ENCODE measurements around the gene LOXL1. TPM values are rescaled to one million over a fixed set of nuclear protein-coding genes. Genes with fewer than 3 reads are reported as not detected.

The LOXL1 gene
- total RNA-seq, 4 donors from 2014 or later, result 1.8 to 8.3 (median 5.4) TPM

DNA sequence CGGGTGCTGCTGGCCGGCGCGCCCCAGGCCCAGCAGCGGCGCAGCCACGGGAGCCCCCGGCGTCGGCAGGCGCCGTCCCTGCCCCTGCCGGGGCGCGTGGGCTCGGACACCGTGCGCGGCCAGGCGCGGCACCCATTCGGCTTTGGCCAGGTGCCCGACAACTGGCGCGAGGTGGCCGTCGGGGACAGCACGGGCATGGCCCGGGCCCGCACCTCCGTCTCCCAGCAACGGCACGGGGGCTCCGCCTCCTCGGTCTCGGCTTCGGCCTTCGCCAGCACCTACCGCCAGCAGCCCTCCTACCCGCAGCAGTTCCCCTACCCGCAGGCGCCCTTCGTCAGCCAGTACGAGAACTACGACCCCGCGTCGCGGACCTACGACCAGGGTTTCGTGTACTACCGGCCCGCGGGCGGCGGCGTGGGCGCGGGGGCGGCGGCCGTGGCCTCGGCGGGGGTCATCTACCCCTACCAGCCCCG is 777 bp downstream of the LOXL1 start:
- peak overlapping the region; percentile 57 to 82 (median 72) for H3K27ac ChIP-seq
- peaks cover 0 to 3% (median 0%) of the 10 kb centered on the region in 4 donors for H3K9me3 ChIP-seq
- no peaks in the 10 kb centered on the region for H3K27me3 ChIP-seq
- H3K4me3 ChIP-seq, result peak overlapping the region; percentile 44 to 78 (median 69)
- DNase-seq, result peak; percentile 20 to 72 (median 69)
- no peaks in the 10 kb centered on the region for H3K36me3 ChIP-seq
- TF ChIP-seq, protein P1, sequence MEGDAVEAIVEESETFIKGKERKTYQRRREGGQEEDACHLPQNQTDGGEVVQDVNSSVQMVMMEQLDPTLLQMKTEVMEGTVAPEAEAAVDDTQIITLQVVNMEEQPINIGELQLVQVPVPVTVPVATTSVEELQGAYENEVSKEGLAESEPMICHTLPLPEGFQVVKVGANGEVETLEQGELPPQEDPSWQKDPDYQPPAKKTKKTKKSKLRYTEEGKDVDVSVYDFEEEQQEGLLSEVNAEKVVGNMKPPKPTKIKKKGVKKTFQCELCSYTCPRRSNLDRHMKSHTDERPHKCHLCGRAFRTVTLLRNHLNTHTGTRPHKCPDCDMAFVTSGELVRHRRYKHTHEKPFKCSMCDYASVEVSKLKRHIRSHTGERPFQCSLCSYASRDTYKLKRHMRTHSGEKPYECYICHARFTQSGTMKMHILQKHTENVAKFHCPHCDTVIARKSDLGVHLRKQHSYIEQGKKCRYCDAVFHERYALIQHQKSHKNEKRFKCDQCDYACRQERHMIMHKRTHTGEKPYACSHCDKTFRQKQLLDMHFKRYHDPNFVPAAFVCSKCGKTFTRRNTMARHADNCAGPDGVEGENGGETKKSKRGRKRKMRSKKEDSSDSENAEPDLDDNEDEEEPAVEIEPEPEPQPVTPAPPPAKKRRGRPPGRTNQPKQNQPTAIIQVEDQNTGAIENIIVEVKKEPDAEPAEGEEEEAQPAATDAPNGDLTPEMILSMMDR (IDR thresholded peaks at IDR 0.05), result no peak
- TF ChIP-seq POLR2A (IDR thresholded peaks at IDR 0.05), result no peak
- H3K4me1 ChIP-seq, result peaks cover 0 to 71% (median 10%) of the 10 kb centered on the region in 4 donors

DNA sequence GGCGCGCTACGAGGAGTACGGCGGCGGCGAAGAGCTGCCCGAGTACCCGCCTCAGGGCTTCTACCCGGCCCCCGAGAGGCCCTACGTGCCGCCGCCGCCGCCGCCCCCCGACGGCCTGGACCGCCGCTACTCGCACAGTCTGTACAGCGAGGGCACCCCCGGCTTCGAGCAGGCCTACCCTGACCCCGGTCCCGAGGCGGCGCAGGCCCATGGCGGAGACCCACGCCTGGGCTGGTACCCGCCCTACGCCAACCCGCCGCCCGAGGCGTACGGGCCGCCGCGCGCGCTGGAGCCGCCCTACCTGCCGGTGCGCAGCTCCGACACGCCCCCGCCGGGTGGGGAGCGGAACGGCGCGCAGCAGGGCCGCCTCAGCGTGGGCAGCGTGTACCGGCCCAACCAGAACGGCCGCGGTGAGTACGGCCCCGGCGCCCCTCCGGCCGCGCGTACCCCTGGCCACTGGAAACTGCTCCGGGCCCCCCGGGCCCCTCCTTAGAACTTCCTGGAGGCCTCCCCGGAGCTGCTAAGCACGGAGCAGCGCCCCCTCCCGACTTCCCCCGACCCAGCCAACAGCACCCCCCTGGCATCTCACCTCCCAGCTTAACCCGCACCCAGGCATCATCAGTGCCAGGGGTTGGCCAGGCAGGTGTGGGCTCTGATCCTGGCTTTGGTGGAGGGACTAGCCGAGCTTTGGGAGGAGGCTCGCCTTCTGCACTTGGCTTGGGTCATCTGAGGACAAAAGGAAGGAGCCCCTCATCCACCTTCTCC is 1.4 kb downstream of the LOXL1 start:
- TF ChIP-seq, protein P1 (IDR thresholded peaks at IDR 0.05), result peak in 5 of 6 experiments; percentile 44 to 58 (median 53)
- no peak for TF ChIP-seq POLR2A (IDR thresholded peaks at IDR 0.05)
- peak; percentile 66 to 85 (median 83) for DNase-seq
- Histone ChIP-seq H3K9me3 (peaks cover 0 to 3% (median 0%) of the 10 kb centered on the region in 4 donors), H3K27me3 (no peaks in the 10 kb centered on the region), H3K36me3 (no peaks in the 10 kb centered on the region), H3K27ac (peak overlapping the region; percentile 57 to 82 (median 72)), H3K4me3 (peak overlapping the region; percentile 44 to 78 (median 69)), H3K4me1 (peaks cover 0 to 65% (median 10%) of the 10 kb centered on the region in 4 donors)

DNA sequence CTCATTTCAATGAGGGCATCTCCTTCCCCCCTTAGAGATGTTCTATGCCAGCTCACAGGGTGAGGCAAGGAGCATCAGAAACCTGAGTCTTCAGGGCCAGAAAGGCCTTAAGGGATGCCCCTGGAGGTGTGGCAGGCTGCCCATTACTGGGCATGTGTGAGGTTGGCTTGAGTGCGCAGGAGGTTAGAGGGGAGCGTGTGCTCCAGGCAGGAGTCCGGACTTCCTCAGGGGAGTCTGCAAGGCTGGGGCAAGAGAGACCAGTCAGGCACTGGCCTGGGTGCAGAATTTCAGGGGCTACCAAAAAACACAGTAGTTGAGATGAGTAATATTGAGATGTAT is 1.9 kb downstream of the LOXL1 start:
- DNase-seq, result no peak
- H3K4me1 ChIP-seq, result peaks cover 0 to 60% (median 10%) of the 10 kb centered on the region in 4 donors

DNA sequence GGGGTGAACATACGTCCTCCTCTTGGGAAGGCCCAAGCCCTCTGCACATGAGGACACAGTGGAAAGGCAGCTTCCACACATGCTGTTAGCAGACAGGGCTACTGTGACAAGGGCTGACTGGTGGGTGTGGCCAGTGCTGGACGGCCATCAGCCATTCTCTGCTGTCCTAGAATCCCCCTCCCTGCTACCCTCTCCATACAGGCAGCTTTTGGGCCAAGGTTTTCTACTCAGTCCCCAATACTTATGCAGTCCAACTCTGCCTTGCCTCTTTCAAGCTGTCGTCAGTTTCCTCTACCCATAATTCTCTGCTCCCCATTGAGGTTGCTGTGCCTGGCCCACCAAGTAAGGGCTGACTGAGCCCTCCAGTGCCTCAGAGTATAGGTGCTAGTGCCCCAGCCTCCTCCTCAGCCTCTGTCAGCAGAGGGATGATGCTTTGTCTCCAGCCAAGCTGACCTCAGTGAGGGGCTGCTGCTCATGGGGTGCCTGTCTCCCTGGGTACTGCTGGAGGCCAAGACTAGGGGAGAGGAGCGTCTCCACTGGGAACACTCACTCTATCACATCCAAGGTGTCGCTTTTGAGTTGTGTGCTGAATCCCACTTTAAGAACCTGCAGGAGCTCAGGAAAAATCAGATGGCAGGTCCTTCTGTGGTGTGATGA is 2.8 kb downstream of the LOXL1 start:
- Histone ChIP-seq H3K36me3 (no peaks in the 10 kb centered on the region), H3K4me3 (no peak overlapping the region), H3K27me3 (no peaks in the 10 kb centered on the region), H3K27ac (no peak overlapping the region), H3K4me1 (peaks cover 0 to 51% (median 9%) of the 10 kb centered on the region in 4 donors), H3K9me3 (peaks cover 0 to 3% (median 0%) of the 10 kb centered on the region in 4 donors)
- TF ChIP-seq POLR2A (IDR thresholded peaks at IDR 0.05), result no peak
- TF ChIP-seq, protein P1 (IDR thresholded peaks at IDR 0.05), result no peak
- DNase-seq, result peak in 1 of 3 donors; percentile 30

More for the DNA sequence above, 1.9 kb downstream of the LOXL1 start:
- H3K36me3 ChIP-seq, result no peaks in the 10 kb centered on the region
- no peak for TF ChIP-seq POLR2A (IDR thresholded peaks at IDR 0.05)
- TF ChIP-seq, protein P1 (IDR thresholded peaks at IDR 0.05), result no peak
- no peaks in the 10 kb centered on the region for H3K27me3 ChIP-seq
- H3K9me3 ChIP-seq, result peaks cover 0 to 3% (median 0%) of the 10 kb centered on the region in 4 donors
- H3K4me3 ChIP-seq, result peak overlapping the region in 3 of 4 donors; percentile 44 to 78 (median 69)
- peak overlapping the region in 3 of 4 donors; percentile 57 to 82 (median 62) for H3K27ac ChIP-seq

DNA sequence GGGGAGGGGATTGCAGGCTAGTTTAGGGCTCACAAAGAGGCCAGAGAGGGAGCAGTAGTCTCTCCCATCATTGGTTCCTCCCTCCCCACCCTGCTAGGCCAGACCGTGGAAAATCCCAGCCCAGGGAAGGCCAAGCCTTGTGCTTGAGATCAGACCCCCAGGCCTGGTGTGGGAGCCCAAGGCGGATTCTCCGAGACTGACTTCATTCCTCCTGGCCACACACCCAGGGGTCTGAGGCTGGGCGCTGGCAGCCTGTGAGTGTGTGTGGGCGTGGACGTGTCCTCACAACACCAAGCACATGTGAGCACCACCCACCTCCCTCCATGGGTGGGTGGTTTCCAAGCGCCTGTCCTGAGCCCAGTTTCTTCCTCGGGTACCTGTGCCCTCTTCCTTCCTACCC is 4.1 kb downstream of the LOXL1 start:
- TF ChIP-seq POLR2A (IDR thresholded peaks at IDR 0.05), result no peak
- TF ChIP-seq, protein P1 (IDR thresholded peaks at IDR 0.05), result no peak
- Histone ChIP-seq H3K4me1 (peaks cover 0 to 40% (median 9%) of the 10 kb centered on the region in 4 donors), H3K9me3 (peaks cover 0 to 3% (median 0%) of the 10 kb centered on the region in 4 donors), H3K4me3 (no peak overlapping the region), H3K36me3 (no peaks in the 10 kb centered on the region), H3K27ac (peak overlapping the region in 3 of 4 donors; percentile 1 to 24 (median 12)), H3K27me3 (no peaks in the 10 kb centered on the region)
- DNase-seq, result peak in 1 of 3 donors; percentile 48

All from Peyer's patch (tissue), 4 donors.